Retinal pigment epithelial cell (primary cell): ENCODE measurements around the gene SOHLH2.

Experiments
- DNase-seq: peaks from one replicate; pipeline ENCODE4 v3.0.0-alpha.2; 2010; ENCODE audit warnings: low read depth
- H3K4me3 ChIP-seq: 2 replicates; pipeline ENCODE4 v1.5.1; 2011; ENCODE audit warnings: mild to moderate bottlenecking, low read length, control low read depth, moderate library complexity
- TF ChIP-seq, protein P1 (sequence below): conservative IDR thresholded peaks from 2 replicates; pipeline ENCODE4 v1.5.1; 2011; ENCODE audit warnings: low read depth, low read length, control low read depth, inconsistent platforms

The SOHLH2 gene, protein sequence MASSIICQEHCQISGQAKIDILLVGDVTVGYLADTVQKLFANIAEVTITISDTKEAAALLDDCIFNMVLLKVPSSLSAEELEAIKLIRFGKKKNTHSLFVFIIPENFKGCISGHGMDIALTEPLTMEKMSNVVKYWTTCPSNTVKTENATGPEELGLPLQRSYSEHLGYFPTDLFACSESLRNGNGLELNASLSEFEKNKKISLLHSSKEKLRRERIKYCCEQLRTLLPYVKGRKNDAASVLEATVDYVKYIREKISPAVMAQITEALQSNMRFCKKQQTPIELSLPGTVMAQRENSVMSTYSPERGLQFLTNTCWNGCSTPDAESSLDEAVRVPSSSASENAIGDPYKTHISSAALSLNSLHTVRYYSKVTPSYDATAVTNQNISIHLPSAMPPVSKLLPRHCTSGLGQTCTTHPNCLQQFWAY

GRCh38 chr13:36214163-36214921 is at the start of gene SOHLH2:
SOHLH2 (minus strand) TSS chr13:36214556; CDS start chr13:36214526, 30 bp downstream.
- no peak for DNase-seq
- TF ChIP-seq, protein P1, sequence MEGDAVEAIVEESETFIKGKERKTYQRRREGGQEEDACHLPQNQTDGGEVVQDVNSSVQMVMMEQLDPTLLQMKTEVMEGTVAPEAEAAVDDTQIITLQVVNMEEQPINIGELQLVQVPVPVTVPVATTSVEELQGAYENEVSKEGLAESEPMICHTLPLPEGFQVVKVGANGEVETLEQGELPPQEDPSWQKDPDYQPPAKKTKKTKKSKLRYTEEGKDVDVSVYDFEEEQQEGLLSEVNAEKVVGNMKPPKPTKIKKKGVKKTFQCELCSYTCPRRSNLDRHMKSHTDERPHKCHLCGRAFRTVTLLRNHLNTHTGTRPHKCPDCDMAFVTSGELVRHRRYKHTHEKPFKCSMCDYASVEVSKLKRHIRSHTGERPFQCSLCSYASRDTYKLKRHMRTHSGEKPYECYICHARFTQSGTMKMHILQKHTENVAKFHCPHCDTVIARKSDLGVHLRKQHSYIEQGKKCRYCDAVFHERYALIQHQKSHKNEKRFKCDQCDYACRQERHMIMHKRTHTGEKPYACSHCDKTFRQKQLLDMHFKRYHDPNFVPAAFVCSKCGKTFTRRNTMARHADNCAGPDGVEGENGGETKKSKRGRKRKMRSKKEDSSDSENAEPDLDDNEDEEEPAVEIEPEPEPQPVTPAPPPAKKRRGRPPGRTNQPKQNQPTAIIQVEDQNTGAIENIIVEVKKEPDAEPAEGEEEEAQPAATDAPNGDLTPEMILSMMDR = no peak
- no peak within 1 kb of the TSS for H3K4me3 ChIP-seq

- no peak overlapping the region for H3K4me3 ChIP-seq
- TF ChIP-seq, protein P1 = no peak
- DNase-seq = no peak
These were observed 47.6 kb upstream of the SOHLH2 start for GRCh38 chr13:36261976-36262375.

GRCh38 chr13:36261011-36261410 is 46.7 kb upstream of the SOHLH2 start:
- DNase-seq = no peak
- TF ChIP-seq, protein P1 = no peak
- no peak overlapping the region for H3K4me3 ChIP-seq

DNA sequence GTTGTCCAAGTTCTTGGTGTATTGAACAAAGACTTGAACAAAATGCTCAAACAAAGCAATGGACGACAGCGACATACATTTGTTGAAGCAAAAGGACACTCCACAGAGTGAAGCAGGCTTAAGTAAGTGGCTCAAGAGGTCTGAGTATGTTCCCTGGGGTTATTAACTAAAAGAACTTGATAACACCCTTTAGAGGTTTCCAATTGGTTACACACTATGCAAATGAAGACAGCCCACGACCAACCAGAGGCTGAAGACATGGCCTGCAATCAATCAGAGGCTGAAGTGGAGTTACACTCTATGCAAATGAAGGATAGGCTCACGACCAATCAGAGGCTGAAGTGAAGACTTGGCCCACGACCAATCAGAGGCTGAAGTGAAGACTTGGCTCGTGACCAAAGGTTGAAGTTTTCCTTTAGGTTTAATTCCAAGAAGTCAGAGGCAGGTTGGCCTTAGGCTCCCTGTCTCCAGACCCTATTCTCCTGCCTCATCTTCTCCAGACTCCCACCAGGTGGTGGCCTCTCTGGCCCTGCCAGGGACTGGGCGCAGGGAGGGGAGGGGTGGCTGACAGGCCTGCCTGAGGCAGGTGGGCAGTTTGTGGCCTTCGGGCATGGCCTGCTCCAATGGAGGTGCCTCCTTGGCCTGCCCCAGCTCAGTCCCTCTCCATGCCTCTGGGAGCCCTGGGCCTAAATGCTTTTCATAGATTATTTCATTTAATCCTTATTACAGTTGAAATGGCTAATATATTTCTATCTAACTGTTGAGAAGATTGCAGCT is 45.2 kb upstream of the SOHLH2 start:
- no peak overlapping the region for H3K4me3 ChIP-seq
- no peak for DNase-seq
- TF ChIP-seq, protein P1 = no peak

GRCh38 chr13:36258831-36259230 is 44.5 kb upstream of the SOHLH2 start:
- no peak overlapping the region for H3K4me3 ChIP-seq
- TF ChIP-seq, protein P1 = no peak
- no peak for DNase-seq

GRCh38 chr13:36251526-36251925 is 37.2 kb upstream of the SOHLH2 start:
- TF ChIP-seq, protein P1 = no peak

More at GRCh38 chr13:36251526-36251925, 37.2 kb upstream of the SOHLH2 start:
- DNase-seq = peak; percentile 4
- H3K4me3 ChIP-seq = no peak overlapping the region
